DND-41 (cell line): Measurements from ENCODE around the gene MAGED2.

Experiments used
- EZH2 ChIP-seq: IDR thresholded peaks from 3 replicates; pipeline ENCODE4 v1.6.1; 2012; ENCODE audit warnings: borderline replicate concordance, low read depth, mild to moderate bottlenecking, moderate library complexity, low read length, inconsistent platforms; ENCODE audit not compliant: severe bottlenecking
- TF ChIP-seq, protein P1 (sequence below): IDR thresholded peaks from 2 replicates; pipeline ENCODE4 v1.5.1; 2012; ENCODE audit warnings: borderline replicate concordance, low read length, moderate library complexity, mild to moderate bottlenecking; ENCODE audit not compliant: poor library complexity, severe bottlenecking; ENCODE audit errors: extremely low read depth

DNA sequence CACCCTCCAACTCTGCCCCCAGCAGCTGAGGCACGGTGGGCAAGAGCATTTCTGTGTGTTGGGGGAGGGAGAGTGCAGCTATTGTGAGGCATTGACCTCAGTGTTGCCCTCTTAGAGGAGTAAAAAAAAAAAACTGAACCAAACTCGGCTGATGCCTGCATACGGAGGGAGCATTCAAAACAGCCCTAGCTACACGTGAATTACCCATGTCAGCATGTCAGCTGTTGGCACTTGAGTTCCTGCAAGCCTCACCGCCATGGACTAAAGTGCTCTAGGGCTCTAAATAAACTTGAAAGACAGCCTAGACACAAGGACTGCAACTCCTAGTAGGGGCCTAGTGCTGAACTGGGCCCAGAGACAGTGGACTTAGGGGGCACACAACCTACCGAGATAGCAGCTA, 31.5 kb upstream of the MAGED2 start:
- TF ChIP-seq, protein P1, sequence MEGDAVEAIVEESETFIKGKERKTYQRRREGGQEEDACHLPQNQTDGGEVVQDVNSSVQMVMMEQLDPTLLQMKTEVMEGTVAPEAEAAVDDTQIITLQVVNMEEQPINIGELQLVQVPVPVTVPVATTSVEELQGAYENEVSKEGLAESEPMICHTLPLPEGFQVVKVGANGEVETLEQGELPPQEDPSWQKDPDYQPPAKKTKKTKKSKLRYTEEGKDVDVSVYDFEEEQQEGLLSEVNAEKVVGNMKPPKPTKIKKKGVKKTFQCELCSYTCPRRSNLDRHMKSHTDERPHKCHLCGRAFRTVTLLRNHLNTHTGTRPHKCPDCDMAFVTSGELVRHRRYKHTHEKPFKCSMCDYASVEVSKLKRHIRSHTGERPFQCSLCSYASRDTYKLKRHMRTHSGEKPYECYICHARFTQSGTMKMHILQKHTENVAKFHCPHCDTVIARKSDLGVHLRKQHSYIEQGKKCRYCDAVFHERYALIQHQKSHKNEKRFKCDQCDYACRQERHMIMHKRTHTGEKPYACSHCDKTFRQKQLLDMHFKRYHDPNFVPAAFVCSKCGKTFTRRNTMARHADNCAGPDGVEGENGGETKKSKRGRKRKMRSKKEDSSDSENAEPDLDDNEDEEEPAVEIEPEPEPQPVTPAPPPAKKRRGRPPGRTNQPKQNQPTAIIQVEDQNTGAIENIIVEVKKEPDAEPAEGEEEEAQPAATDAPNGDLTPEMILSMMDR: no peak
- no peak for TF ChIP-seq EZH2
